HTR-8/SVneo (cell line): ENCODE data around the gene RFPL4AL1.
A peak's percentile ranks its signal among the peaks of the same experiment; 100 is the strongest.
"Not testable (repeated sequence)": the region's sequence is repeated elsewhere in the genome, so short reads cannot be mapped to it uniquely, and the experiment has no call there.

Source experiments
- DNase-seq: peaks from one replicate; pipeline ENCODE4 v3.0.0; 2011; ENCODE audit warnings: low spot score, mixed read lengths; ENCODE audit not compliant: insufficient read length
- FAIRE-seq: peaks from 2 replicates; lab custom pipeline; 2011; peaks lifted over from hg19 to GRCh38; lab: Jason Lieb, UNC

Gene RFPL4AL1

DNA sequence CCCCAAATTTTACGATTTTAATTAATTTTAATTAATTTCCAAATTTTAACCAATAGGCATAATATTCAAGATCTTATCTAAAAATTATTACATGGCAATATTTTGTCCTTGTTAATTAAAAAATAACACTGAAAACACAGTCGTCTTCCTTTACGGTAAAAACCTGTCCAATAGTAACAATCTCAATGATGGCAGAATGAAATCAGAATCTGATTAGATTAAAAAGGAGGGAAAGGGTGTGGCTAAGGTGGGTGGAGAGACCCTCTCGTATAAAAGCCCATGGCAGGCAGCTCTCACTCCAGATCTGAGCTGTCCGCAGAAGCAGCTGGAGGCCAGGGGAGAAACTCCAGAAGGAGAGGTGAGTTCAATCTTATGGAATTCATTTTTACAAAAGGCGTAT lies at the start of gene RFPL4AL1:
Gene RFPL4AL1, plus strand, starts transcription at position 301 of the 400 bp plus-strand sequence. CDS start 2,687 bp downstream, outside the sequence.
- FAIRE-seq, DNase-seq: not testable (repeated sequence)

DNA sequence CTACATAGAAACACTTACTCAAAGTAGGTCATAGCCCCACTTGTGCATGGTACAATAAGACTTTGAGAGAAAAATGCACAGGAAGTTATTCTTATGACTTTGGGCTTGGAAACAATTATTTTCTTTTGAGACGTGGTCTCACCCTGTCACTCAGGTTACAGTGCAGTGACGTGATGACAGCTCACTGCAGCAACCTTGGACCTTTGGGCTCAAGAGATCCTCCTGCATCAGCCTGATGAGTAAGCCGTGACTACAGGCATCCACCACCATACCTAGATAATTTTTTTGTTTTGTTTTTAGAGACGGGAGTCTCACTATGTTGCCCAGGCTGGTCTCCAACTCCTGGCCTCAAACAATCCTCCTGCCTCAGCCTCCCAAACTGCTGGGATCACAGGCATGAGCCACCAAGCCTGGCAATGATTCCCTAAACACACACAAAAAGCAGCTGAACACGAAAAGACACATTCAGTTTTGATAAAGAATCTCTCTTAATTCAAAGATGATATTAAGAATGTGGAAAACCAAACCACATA lies 48.6 kb upstream of the RFPL4AL1 start:
- no peak for FAIRE-seq
- DNase-seq = no peak

DNA sequence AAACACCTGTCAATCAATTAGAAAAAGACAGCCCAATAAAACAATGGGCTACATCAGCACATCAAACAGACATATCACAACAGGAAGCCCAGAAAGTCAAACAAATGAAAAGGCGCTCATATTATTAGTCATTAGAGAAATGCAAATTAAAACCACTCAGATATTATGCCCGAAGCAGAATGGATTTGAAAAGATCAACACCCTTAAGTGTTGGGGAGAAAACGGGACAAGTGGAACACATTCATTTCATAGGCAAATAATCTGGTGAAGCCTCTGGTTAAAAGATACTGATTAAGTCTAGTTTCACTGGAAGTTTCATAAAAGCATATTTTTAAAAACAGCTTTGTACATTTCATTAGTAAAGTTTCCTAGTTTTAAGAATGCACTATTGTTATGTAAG lies 48.1 kb upstream of the RFPL4AL1 start:
- no peak for FAIRE-seq
- DNase-seq = no peak

DNA sequence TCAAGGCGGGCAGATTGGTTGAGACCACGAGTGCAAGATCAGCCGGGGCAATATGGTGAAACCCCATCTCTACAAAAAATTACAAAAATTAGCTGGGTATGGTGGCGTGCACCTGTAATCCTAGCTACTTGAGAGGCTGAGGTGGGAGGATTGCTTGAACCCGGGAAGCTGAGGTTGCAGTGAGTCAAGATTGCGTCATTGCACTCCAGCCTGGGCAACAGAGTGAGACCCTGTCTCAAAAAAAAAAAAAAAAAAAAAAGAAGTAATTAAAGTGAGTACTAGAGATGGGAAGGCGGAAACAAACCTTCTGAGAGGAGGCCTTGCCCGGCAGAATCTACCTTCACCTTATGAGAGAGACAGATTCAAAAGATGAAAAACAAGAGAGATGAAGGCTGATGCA lies 45.4 kb upstream of the RFPL4AL1 start:
- FAIRE-seq (no peak), DNase-seq (no peak)

DNA sequence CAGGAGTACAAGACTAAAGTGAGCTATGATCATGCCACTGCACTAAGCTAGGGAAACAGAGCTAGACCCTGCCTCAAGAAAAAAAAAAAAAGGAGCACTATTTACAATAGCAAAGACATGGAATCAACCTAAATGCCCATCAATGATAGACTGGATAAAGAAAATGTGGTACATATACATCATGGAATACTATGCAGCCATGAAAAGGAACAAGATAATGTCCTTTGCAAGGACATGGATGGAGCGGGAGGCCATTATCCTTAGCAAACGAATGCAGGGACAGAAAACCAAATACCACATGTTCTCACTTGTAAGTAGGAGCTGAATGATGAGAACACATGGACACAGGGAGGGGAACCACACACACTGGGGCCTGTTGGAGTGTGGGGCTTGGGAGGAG lies 38.5 kb upstream of the RFPL4AL1 start:
- FAIRE-seq = not testable (repeated sequence)

DNA sequence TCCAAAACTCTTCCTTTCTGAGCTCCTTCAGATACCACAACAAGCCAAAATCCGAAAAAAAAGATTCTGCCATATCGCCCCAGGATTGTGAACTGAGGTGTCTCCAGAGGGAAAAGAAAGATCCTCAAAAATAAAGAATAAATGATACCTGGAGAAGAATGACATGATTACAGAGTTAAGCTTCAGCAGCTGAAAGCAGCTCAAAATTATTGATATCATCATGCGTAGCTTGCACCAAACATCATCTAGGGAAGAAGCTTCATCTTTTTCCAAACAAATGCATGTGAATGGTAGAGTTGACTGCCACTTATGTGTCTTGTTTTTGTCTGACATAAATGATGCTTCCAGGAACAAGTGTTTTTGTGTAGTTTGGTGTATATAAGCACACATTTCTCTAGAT lies 30.6 kb upstream of the RFPL4AL1 start, which contains the start of gene NLRP9:
Gene NLRP9, minus strand, starts transcription at position 101 of the 400 bp plus-strand sequence. Its CDS starts 28 bp downstream, at position 73.
- no peak for DNase-seq
- no peak for FAIRE-seq

More for the DNA sequence above, 38.5 kb upstream of the RFPL4AL1 start:
- not testable (repeated sequence) for DNase-seq

DNA sequence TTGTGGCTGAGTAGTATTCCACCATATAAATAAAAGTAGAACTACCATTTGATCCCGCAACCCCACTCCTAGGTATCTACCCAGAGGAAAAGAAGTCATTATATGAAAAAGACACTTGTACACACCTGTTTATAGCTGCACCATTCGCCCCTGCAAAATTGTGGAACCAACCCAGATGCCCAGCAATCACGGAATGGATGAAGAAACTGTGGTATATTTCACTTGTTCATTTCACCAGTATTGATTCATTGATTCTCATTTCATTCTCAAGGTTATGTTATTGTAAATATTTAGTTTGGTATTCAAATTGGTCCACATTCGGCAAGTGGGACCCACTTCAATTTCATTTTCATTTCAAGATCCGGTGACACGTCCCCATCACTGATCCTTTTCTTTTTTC lies 18.2 kb upstream of the RFPL4AL1 start:
- FAIRE-seq (no peak), DNase-seq (no peak)

DNA sequence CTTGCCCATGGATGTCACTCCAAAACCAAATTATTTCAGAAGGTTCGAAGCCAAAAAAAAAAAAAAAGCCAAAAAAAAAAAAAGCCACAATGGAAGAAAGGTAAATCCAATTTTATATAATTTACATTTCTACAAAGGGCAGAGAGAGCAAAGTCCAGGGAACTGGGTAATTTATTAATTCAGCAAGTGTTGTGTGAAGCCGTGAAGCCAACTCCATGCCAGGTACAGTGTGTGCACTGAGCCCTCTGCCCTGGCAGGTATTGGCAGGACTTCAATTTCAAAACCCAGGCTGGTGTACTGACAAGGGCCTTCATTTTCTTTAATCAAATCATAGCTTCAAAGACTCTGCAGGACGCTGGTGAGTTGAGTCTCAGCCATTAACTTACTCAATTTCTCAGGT lies 15.5 kb upstream of the RFPL4AL1 start:
- FAIRE-seq (no peak), DNase-seq (no peak)

DNA sequence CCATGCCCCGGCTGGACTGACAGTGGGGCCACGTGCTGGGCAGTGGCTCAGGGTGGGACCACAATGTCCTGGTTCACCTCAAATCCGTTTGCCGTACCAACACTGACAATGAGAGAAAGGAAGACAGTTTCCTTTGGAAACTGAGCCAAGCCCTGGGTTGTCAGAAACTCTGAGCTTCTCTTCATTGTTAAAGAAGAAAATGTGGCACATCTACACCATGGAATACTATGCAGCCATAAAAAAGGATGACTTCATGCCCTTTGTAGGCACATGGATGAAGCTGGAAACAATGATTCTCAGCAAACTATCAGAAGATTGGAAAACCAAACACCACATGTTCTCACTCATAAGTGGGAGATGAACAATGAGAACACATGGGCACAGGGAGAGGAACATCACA lies 12.1 kb upstream of the RFPL4AL1 start:
- not testable (repeated sequence) for FAIRE-seq, DNase-seq

DNA sequence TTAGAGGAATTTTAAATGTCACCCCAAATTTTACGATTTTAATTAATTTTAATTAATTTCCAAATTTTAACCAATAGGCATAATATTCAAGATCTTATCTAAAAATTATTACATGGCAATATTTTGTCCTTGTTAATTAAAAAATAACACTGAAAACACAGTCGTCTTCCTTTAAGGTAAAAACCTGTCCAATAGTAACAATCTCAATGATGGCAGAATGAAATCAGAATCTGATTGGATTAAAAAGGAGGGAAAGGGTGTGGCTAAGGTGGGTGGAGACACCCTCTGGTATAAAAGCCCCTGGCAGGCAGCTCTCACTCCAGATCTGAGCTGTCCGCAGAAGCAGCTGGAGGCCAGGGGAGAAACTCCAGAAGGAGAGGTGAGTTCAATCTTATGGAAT lies 10.1 kb upstream of the RFPL4AL1 start, which contains the start of gene RFPL4A:
Gene RFPL4A, plus strand, starts transcription at position 301 of the 400 bp plus-strand sequence. CDS start 2,704 bp downstream, outside the sequence.
- not testable (repeated sequence) for DNase-seq, FAIRE-seq

DNA sequence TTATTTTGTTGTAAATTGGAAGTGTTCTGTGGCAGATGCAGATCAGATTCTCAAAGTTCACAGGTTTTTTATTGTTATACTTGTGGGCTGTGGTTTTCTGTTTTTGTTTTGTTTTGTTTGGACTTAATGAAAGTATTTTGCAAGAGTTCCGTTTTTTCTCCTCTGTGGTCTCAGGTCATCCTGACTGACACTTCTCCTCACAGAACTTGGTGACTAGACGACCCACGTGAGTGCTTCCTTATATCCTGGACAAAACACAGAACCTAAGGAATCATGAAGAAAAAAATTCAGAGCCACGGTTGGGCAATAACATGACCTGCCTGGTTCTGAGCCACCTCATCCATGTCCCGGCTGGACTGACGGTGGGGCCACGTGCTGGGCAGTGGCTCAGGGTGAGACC lies 2.5 kb upstream of the RFPL4AL1 start:
- DNase-seq = no peak
- no peak for FAIRE-seq

DNA sequence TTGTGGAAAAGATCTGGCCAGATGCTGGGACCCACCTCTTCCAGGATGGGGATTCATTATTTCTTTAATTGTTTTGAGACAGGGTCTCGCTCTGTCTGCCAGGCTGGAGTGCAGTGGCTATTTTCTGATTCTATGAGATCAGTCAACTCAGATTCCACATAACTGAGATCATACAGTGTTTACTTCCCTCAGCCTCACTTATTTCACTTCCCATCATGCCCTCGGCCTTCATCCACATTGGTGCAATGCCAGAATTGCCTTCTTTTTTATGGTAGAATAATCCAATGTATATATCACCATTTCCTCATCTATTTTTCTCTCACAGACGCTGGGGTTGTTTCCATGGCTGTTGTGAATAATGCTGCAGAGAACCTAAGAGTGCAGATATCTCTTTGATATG lies 714 bp downstream of the RFPL4AL1 start:
- DNase-seq, FAIRE-seq: not testable (repeated sequence)

DNA sequence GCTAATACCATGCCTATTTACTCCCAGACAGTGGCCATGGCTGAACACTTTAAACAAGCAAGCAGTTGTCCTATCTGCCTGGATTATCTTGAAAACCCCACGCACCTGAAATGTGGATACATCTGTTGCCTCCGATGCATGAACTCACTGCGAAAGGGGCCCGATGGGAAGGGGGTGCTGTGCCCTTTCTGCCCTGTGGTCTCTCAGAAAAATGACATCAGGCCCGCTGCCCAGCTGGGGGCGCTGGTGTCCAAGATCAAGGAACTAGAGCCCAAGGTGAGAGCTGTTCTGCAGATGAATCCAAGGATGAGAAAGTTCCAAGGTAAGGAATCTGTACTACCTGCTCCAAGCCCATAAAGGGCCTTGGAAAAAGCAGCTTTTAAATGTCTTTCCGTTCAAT lies 8.6 kb downstream of the RFPL4AL1 start:
- no peak for DNase-seq
- no peak for FAIRE-seq

DNA sequence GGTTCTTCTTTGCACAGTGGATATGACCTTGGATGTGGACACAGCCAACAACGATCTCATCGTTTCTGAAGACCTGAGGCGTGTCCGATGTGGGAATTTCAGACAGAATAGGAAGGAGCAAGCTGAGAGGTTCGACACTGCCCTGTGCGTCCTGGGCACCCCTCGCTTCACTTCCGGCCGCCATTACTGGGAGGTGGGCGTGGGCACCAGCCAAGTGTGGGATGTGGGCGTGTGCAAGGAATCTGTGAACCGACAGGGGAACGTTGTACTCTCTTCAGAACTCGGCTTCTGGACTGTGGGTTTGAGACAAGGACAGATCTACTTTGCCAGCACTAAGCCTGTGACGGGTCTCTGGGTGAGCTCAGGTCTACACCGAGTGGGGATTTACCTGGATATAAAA lies 9.4 kb downstream of the RFPL4AL1 start:
- DNase-seq = no peak
- no peak for FAIRE-seq

DNA sequence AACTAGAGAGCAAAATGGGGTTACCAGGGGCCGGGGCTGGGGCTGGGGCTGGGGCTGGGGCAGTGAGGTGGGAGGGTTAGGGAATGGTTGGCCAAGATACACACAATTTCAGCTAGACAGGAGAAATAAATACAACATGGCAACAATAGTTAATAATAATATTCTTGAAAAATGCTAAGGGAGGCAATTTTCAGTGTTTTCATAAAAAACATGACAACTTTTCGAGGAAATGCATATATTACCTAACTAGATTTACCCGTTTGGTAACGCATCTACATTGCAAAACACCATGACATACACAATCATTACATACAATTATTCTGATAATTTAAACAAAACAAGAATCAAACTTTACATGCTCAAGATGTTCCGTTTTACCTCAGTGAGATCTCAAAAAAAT lies 12.2 kb downstream of the RFPL4AL1 start:
- FAIRE-seq = no peak
- DNase-seq = no peak

DNA sequence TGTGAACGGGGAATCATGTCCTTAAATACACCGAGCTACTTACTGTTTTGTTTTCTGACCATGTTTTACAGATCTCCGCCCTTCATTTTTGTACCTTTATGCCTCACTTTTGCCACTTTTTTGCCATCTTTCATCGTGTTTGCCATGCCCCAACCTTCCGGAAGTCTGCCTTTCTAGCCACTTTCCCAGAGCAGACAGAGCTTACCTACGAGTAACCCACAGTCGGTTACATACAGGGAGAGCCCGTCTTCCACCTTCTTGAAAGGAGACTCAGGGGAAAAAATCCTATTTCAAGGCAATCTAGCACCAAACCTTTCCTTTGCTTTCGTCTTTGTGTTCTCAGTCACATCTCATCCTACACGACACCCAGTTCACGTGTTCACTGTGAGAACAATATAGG lies 26.1 kb downstream of the RFPL4AL1 start:
- DNase-seq (no peak), FAIRE-seq (no peak)

DNA sequence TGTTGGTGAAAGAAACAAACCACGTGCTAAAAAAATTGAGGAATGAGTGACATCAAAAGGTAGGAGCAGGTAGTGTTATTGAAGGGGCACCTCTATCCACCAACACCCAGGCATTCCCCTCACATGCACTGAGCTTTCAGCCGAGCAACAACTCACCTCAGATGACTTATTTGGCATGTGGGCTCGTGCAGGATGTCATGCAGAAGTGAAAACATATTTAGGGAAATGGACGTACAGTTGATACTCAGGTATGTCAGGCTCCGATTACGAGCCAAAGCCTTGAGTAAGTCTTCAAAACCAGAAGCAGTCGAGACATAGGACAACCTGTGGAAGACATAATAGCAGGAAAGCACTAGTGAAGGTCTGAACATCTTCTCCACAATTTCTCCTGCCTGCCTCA lies 32.5 kb downstream of the RFPL4AL1 start:
- FAIRE-seq = no peak
- DNase-seq = no peak

DNA sequence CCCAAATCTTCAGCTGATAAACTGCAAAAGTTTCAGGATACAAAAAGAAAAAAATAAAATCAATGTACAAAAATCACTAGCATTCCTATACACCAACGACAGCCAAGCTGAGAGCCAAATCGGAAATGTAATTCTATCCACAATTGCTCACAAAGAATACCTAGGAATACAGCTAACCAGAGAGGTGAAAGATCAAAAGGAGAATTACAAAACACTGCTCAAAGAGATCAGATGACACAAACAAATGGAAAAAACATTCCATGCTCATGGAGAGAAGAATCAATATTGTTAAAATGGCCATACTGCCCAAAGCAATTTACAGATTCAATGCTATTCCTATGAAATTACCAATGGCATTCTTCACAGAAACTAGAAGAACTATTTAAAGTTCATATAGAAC lies 33.4 kb downstream of the RFPL4AL1 start:
- FAIRE-seq (no peak), DNase-seq (no peak)

DNA sequence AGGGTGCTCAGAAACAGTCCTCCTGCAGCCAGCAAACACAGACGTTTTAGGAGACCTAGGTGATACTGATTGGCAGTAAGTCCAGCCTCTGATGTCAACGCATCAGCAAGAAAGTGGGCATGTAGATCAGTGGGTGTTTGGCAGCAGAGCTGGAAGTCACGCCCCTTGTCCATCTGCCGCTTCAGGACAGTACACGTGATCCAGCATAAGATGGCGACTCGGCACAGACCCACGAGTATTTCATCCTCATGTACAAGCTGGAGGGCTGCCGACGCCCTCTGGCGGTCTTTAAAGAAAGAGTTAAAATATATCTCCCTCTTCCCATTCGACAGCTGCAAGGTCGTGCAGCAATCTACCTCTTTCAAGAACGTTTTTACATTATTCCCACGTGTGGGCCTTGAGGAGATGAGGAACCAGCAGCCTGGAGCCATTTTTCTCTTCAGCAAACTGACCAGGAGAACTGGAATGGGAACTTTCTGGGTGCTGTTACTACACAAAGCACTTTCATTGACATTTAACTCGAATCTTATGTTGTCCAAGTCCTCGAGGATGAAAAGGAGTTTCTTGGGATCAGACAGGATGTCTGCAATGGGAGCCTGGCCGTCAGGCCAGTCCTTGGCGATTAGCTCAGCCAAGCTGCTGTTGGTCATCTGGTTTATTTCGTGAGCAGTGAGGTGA lies 40.6 kb downstream of the RFPL4AL1 start:
- peak; percentile 23 for FAIRE-seq

DNA sequence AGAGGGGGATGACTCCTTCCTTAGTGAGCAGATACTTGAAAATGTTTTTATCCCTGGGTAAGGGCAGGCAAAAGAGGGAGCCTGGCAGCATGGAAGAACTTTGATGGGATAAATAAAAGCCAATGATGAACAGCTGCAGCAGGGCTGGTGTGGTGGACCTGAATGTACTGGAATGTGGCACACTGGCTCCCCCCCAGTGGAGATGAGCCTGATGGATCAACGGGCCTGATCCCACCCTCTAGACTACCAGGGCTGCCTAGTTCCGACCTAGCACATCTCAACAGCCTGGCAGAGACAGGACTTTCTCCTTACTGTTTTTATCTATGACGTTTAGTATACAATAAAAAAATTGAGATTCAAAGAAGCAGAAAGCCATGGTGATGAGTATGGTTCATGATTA lies 42.4 kb downstream of the RFPL4AL1 start:
- FAIRE-seq = no peak
- DNase-seq = no peak

More for the DNA sequence above, 40.6 kb downstream of the RFPL4AL1 start:
- peak; percentile 46 for DNase-seq

DNA sequence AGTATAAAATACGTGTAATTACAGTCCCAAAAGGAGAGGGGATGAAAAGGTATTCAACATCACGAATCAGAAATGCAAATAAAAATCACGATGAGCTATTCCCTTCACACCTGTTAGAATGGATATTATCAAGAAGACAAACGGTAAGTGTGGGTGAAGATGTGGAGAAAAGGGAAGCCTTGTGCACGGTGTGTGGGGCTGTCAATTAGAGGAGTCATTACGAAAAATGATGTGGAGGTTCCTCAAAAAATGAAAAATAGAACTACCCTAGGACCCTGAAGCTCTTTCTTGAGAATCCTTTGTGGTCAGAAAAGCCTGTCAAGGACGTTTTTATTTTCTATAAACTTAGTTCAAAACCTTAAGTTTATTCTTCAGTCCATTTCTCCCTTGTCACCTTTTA lies 43.5 kb downstream of the RFPL4AL1 start:
- FAIRE-seq (no peak), DNase-seq (no peak)

DNA sequence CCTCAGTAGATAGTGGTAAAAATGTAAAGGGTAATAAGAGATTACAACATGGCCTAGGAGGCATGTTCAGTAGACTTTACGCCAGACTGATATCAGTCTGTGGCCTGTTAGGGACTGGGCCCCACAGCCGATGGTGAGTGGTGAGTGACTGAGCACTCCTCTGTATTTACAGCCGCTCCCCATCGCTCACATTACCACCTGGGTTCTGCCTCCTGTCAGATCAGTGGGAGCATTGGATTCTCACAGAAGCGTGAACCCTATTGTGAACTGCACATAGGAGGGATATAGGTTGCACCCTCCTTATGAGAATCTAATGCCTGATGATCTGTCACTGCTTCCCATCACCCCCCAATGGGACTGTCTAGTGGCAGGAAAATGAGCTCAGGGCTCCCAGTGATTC lies 45.0 kb downstream of the RFPL4AL1 start:
- FAIRE-seq (no peak), DNase-seq (no peak)
